ENCODE data around the gene ABCA12.

ABCA12 gene

DNA sequence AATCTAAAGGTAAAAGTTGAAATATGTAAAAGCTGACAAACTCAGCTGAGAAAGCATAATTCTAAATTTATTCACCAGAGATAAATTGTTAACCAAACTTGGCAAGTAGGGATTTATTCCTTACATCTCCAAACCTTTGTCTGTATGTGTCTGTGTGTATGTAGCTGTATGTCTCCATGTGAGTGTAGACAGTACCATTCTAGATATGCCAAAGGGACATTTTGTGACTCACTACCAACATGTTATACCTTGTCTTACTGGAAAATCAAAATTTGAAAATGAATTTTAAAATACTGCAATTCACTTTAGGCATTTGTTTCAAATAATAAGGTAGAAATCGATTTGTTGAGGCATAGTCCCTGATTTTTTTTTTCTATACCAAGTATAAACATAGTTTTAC, 102.1 kb downstream of the ABCA12 start:
- DNase-seq, result no peak

- no peak for DNase-seq
These were observed 104.3 kb downstream of the ABCA12 start for GRCh38 chr2:215034154-215034553.

GRCh38 chr2:215032153-215032552, 106.3 kb downstream of the ABCA12 start:
- no peak for DNase-seq

GRCh38 chr2:215031321-215031720, 107.1 kb downstream of the ABCA12 start:
- DNase-seq, result no peak

GRCh38 chr2:215029936-215030335, 108.5 kb downstream of the ABCA12 start:
- no peak for DNase-seq

- DNase-seq, result no peak
These were observed 110.2 kb downstream of the ABCA12 start for GRCh38 chr2:215028231-215028630.

- DNase-seq, result no peak
These were observed 110.6 kb downstream of the ABCA12 start for GRCh38 chr2:215027779-215028178.

GRCh38 chr2:215022910-215023309, 115.5 kb downstream of the ABCA12 start:
- DNase-seq, result no peak

DNA sequence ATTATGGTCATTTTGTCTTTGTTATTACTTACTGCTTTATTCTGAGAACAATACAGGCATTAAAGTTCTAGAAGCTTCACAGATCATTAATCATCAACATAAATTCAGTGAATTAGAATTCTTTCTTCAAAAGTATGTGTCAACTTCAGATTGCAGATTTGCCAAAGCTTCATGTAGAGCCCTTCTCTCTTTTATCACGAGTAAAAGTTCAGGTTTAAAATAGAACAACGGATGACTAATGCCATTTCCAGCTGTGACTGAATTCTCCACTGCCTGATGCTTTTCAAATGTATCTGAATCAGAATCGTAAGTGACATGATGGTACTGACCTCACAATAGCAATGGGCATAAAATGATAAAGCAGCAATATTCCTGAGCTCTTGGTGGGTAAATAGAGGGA, 116.0 kb downstream of the ABCA12 start:
- DNase-seq, result no peak

- DNase-seq, result peak; percentile 13
These were observed 118.1 kb downstream of the ABCA12 start for GRCh38 chr2:215020283-215020682.

DNA sequence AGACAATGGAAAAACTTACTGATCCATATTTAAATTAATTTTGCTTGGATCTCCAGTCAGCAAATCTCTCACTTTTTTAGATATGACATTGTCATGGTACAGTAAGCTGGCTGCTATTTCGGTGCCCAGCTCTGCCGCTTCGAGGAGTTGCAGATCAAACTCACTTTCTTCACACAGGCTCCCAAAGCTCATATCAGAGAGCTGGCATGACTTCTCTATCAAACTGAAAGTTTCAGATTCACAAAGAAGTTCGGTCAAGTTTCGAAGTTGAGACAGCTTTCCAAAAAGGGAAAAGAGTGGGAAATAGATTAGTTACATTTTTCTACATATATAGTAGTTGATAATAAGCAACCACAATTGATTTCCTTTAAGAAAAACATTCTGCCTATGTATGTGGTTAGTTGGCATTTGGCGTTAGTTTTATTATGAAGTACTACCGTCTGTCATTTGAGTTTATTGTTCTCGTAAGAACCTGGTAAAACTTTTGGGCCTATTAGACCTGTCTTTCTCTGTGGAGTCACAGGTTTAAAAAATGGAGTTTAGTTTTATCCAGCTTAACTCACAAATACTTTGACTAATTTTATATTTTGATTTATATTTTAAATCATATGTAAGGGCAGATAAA, 118.8 kb downstream of the ABCA12 start:
- DNase-seq, result peak; percentile 12

DNA sequence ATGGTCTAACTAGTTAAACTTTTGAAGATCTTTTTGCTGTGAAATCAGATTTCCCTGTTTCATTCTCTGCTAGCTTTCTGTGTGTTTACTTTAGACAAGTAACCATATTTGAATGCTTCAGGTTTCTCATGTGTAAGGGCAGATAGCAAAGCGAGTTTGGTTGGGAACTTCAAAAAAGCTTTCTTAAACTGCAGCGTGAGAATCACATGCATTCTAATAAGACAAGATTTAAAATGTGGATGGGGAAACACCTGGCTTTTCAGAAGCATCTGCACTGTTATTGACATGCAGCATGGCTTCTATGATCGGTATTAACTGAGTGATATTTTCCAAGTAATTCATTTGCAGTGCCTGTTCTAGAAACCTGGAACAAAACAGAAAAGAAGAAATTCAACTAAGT, 119.3 kb downstream of the ABCA12 start:
- no peak for DNase-seq

DNA sequence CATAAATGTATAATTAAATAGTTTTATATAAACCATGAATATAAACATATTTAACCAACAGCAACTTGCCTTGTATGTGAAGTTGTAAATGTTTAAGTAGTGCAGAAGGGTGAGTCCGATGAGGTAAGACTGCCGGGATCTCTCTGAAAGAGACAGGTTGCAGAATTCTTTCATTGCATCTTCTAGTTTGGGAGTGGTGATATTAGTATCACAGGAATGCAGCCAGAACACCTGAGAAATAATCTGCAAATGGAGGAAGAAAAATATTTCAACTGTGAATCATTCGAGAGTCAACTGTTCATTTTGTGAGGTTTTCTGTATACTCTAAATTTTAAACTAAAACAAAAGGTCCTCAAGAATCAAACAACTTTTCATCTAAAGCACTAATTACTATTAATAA, 123.0 kb downstream of the ABCA12 start:
- no peak for DNase-seq

- DNase-seq, result no peak
These were observed 128.0 kb downstream of the ABCA12 start for GRCh38 chr2:215010390-215010789.

DNA sequence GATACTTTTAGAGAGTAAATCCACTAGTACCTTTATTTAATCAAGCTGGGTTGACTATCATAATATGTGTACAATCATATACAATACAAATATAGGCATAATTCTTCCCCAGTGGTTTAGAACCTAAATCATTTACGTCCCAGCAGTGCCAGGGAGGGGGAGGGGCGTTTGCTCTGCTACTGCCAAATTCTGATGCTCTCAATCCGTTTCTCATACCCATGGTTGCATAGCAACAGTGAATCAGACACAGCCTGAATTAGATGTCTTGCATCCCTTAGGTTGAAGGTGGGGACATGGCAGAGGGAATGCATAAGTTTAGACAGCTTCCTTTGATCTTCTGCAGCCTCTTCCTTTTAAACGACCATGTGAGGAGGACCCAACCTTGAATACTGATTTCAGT, 135.4 kb downstream of the ABCA12 start:
- DNase-seq, result no peak

DNA sequence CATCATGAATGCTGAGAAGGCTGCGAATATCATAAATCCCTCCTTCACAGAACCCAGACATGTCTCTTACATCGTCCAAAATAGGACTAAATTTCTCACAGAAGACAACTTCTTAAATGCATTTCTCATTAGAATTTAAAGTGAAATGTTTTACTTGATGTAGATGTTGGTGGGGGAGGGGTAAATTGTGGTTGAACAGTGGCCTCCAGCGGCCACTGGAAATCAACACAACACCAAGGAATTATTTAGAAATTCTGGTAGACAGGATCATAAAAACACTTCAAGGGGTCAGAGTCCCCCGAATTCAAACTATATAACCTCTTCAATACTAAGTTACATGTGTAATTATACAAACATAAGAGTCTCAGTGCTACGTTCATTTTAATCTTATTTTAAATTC, 135.9 kb downstream of the ABCA12 start:
- DNase-seq, result no peak

DNA sequence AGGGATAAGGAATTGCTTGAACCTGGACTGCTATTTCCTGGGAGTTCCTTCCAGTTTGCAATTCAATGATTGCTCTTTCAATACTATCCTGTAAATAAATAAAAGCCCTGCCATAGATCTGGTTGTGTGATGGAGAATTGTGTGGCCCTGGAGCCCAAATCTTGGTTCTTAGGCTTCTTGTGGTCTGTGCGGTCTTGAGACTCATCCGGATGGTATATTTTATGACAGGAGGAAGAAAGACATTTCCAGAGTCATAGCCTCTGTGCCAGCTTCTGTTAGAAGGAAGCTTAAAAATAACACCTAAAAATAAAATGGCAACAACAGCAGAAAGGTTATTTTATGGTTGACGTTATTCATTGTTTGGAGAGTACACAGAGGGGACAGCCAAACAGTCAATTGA, 137.7 kb downstream of the ABCA12 start:
- no peak for DNase-seq

DNA sequence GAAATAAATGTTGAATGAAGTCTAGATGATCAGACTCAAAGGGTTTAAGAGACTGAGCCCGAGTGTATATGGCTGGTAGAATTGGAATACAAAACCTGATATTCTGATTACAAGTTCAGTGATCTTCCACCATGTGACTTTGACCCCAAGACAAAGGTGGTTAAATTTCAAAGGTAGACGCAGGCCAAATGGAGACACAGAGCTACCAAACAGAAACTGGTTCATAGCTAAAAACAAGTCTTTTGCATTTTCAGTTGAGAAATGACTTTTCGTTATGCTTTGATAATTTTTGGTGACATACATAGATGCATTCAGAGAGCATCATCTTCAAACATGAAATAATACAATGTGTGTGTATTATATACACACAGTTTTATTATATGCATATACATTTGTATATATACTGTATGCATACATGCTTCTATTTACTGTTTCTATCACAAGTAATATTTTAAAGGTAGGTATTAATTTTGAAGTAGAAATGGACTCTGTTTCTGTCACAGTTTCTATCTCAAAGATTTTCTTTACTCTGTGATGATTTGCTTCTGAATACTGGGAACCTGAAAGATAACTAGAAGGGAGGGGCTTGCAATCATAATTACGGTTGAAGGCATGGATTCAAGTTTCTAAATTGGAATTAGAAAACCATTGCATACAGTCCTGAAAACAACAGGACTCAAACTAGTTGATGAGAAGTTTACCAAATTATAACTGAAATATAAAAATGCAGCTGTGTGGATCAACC, 142.3 kb downstream of the ABCA12 start:
- no peak for DNase-seq

DNA sequence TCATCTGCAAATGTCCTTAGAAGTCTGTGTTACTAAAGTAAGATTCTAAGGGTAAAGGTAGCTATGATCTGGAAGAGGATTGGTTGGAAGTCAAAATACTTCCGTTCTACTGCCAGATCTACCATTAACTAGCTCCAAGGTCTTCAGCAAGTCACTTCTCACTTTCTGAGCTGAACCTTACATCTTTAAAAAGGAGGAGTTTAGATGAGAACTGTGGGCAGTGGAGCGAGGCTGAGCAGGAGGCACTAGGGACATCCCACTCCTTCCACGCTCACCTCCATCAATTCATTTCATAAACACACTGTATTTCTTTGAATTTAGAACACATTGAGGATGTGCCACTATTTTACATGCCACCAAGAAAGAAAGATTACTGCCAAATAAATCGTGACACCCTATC, 143.0 kb downstream of the ABCA12 start:
- no peak for DNase-seq

DNA sequence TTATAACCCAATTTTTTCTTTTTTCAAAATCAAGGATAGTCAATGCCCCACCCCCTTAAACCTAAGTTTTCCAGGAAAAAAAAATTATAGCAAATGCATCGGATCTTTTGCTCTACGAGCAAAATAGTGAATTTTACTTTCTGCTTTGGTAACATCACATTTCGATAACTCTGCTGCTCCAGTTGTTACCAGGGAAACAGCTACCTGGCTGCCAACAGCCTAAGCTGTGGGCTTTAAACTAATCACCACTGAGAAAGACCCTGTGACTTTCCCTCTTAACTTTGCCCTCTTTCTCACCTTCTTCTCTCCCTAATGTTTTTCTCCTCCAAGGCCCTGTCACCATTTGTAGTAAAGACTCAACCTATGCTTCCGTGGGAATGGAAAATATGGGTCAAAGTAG, 145.5 kb downstream of the ABCA12 start:
- no peak for DNase-seq

- DNase-seq, result no peak
These were observed 149.2 kb downstream of the ABCA12 start for GRCh38 chr2:214989187-214989586.

DNA sequence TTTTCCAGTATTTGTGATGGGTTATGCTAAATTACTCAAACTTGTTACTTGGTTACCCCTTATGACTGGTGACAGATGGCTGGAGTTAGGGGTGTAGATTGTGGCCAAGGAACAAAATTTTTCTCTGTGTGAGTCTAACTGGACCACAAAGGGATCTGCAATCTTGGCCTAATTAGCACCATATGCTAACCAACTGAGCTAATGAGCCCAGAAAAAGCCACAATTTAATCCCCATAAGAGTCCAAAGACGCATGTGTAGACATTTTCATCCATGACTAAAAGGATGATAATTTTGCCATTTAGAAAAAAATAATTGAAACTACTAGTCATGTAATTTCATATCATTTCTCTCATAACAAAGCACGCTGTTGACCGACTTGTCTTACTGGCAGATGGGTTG, 151.2 kb downstream of the ABCA12 start:
- no peak for DNase-seq

DNA sequence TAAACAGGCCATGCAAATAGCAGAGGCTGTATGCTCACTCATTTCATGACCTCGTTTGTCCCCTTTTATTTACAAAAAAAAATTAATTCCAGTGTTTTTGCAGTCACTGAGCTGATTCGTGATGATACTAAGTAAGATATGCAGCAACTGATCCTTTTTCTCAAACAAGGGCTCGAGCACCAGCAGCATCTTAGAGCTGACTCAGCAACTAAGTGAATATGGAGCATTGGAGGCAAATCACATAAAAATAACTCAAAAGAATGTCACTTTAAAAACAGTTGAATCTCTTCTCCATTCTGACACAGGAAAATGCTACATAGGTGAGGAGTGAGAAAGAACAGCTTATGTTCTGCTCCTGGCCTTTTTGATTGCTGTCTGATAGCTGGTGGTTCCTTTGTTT, 152.8 kb downstream of the ABCA12 start:
- no peak for DNase-seq

GRCh38 chr2:214966420-214966819, 172.0 kb downstream of the ABCA12 start:
- no peak for DNase-seq

DNA sequence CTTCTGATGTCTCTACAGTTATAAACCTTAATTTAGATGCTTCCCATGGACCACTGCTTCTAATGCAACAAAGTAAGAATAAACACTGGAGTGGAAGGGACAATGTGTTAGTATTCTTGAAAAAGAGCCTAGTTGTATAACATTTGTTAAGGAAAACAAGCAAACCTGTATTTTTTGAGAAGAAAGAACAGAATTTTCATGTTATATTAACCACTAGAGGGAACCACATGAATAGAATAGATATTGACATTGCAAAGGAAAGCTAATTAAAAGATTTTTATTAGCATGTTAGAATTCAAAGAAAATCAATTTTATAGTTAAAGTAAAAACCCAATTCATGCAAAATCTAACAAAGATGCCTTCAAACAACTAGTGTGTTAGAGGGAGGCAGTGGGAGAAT, 177.7 kb downstream of the ABCA12 start:
- DNase-seq, result no peak
